GM23338 (cell line): ENCODE results near the gene RFX2.

Experiments
- CREB1 ChIP-seq: fragments of 250-450 bp; sonication (Bioruptor Pico); IDR thresholded peaks from 2 replicates; pipeline ENCODE4 v1.5.0; 2020; ENCODE audit warnings: low read depth, mild to moderate bottlenecking, moderate library complexity
- CTCF ChIP-seq, 2 experiments: fragments of 200-600 bp in 1 of 2; sonication (generic) in 1 of 2; conservative IDR thresholded peaks; 2 replicates each; pipeline versions ENCODE4 v1.5.1 to v1.6.1; 2016 to 2017; ENCODE audit warnings: antibody characterized with exemption in 2 of 2, low read depth in 2 of 2, mild to moderate bottlenecking in 2 of 2, moderate library complexity in 1 of 2
- ETS1 ChIP-seq: IDR thresholded peaks from 2 replicates; pipeline ENCODE4 v1.6.1; 2016; ENCODE audit warnings: antibody characterized with exemption
- EZH2 ChIP-seq: fragments of 200-600 bp; sonication (generic); IDR thresholded peaks from one replicate; pipeline ENCODE4 v1.8.0; 2017; ENCODE audit warnings: antibody characterized with exemption, mild to moderate bottlenecking, low read depth; ENCODE audit not compliant: unreplicated experiment
- EZH2phosphoT487 ChIP-seq: fragments of 200-600 bp; sonication (generic); IDR thresholded peaks from one replicate; pipeline ENCODE4 v1.8.1; 2018; ENCODE audit warnings: antibody characterized with exemption; ENCODE audit not compliant: unreplicated experiment
- JUNB ChIP-seq: IDR thresholded peaks from one replicate; pipeline ENCODE4 v1.6.1; 2016; ENCODE audit warnings: antibody characterized with exemption; ENCODE audit not compliant: unreplicated experiment
- POLR2AphosphoS5 ChIP-seq: IDR thresholded peaks from 2 replicates; pipeline ENCODE4 v1.6.1; 2016; ENCODE audit warnings: antibody characterized with exemption, low read depth
- STAT1 ChIP-seq: IDR thresholded peaks from one replicate; pipeline ENCODE4 v1.6.1; 2016; ENCODE audit warnings: antibody characterized with exemption; ENCODE audit not compliant: unreplicated experiment
- ZNF114 ChIP-seq: fragments of 250-450 bp; sonication (Bioruptor Pico); IDR thresholded peaks from 2 replicates; pipeline ENCODE4 v1.5.0; 2020; ENCODE audit warnings: mild to moderate bottlenecking, moderate library complexity

- no peak for TF ChIP-seq CTCF (conservative IDR thresholded peaks at IDR 0.05; ENCODE audit: low read depth in 2 of 2)
- TF ChIP-seq POLR2AphosphoS5 = no peak
- TF ChIP-seq EZH2 = no peak
- no peak for TF ChIP-seq ZNF114 (CRISPR knock-in tag)
- no peak for TF ChIP-seq CREB1 (CRISPR knock-in tag)
- TF ChIP-seq STAT1 = no peak
- TF ChIP-seq ETS1 = no peak
- TF ChIP-seq JUNB = no peak
- no peak for TF ChIP-seq EZH2phosphoT487
These were observed 135.4 kb downstream of the RFX2 start for GRCh38 chr19:5974721-5975387.
